Right atrium auricular region (tissue), 2 donors: Measurements from ENCODE around the gene PSORS1C2. TPM values are rescaled to one million over a fixed set of nuclear protein-coding genes. Genes with fewer than 3 reads are reported as not detected.

ENCODE experiments used
- DNase-seq: peaks from one replicate; pipeline ENCODE4 v3.0.0-alpha.2; 2019; ENCODE audit warnings: low spot score
- H3K27ac ChIP-seq, 2 donors: fragments of 200-600 bp; sonication (generic); 1 replicate in 1 of 2; 2 replicates in 1 of 2; pipeline ENCODE4 v1.5.1; 2016 to 2019
- H3K27me3 ChIP-seq, 2 donors: fragments of 200-600 bp; sonication (generic); one replicate each; pipeline versions ENCODE4 v1.5.1 to v1.6.0; 2017 to 2019
- H3K36me3 ChIP-seq: fragments of 200-600 bp; sonication (generic); one replicate; pipeline ENCODE4 v1.5.1; 2016
- H3K4me1 ChIP-seq, 2 donors: fragments of 200-600 bp; sonication (generic); one replicate each; pipeline versions ENCODE4 v1.5.1 to v1.6.0; 2017 to 2019
- H3K4me3 ChIP-seq, 2 donors: fragments of 200-600 bp; sonication (generic); 1 replicate in 1 of 2; 2 replicates in 1 of 2; pipeline ENCODE4 v1.5.1; 2017 to 2019; ENCODE audit warnings: mild to moderate bottlenecking in 1 of 2, moderate library complexity in 1 of 2
- H3K9me3 ChIP-seq, 2 donors: fragments of 200-600 bp; sonication (generic); one replicate each; pipeline ENCODE4 v1.5.1; 2019
- CTCF ChIP-seq, 2 donors: fragments of 200-600 bp; sonication (generic); IDR thresholded peaks; one replicate each; pipeline ENCODE4 v1.5.1; 2019; ENCODE audit warnings: antibody characterized with exemption in 2 of 2
- total RNA-seq, 2 donors: library from RNA; depleted of rRNA; stranded (reverse); fragments of >200 nt; gene quantifications; one replicate each; pipeline ENCODE4 v1.1.0, GENCODE V29; 2016

Gene PSORS1C2
- total RNA-seq, 2 donors from 2014 or later, result not detected

GRCh38 chr6:31139599-31139998 is 733 bp upstream of the PSORS1C2 start:
- Histone ChIP-seq H3K9me3 (no peaks in the 10 kb centered on the region), H3K4me1 (peaks cover 0 to 27% of the 10 kb centered on the region in 2 donors), H3K36me3 (peaks cover 3% of the 10 kb centered on the region), H3K27ac (no peak overlapping the region), H3K4me3 (no peak overlapping the region), H3K27me3 (no peaks in the 10 kb centered on the region)
- no peak for DNase-seq
- no peak for TF ChIP-seq CTCF (IDR thresholded peaks at IDR 0.05)

DNA sequence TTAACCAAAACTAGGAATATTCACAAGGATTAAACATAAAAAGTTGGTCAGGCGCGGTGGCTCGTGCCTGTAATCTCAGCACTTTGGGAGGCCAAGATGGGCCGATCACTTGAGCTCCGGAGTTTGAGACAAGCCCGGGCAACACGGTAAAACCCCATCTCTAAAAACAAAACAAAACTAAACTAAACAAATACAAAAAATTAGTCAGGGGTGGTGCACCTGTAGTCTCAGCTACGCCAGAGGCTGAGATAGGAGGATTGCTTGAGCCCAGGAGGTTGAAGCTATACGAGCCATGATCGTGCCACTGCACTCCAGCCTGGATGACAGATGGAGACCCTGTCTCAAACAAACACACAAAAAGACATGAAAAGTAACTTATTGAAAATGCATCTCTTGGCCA is 3.2 kb downstream of the PSORS1C2 start:
- Histone ChIP-seq H3K27ac (no peak overlapping the region), H3K36me3 (no peaks in the 10 kb centered on the region), H3K4me1 (peaks cover 0 to 14% of the 10 kb centered on the region in 2 donors), H3K9me3 (no peaks in the 10 kb centered on the region), H3K4me3 (no peak overlapping the region), H3K27me3 (no peaks in the 10 kb centered on the region)
- no peak for DNase-seq
- TF ChIP-seq CTCF (IDR thresholded peaks at IDR 0.05), result no peak

DNA sequence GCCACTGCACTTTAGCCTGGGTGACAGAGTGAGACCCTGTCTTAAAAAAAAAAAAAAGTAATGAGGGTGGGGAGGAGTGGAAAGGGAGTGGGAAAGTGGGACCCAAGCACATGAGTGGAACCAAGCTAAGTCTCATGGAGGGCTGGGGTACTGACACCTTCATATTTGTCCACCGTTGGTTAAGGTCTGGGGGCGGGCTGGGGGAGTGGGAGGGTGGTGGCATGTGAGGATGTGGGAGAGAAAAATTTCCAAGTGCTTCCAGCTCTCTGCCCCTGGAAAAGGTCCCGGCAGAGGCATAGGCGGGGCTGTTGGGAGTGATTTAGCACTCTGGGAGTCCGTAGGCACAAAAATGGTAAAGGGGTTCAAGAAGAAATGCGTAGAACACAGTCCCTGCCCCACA is 6.1 kb downstream of the PSORS1C2 start:
- H3K9me3 ChIP-seq, result no peaks in the 10 kb centered on the region
- no peaks in the 10 kb centered on the region for H3K27me3 ChIP-seq
- no peak for TF ChIP-seq CTCF (IDR thresholded peaks at IDR 0.05)
- peaks cover 0 to 7% of the 10 kb centered on the region in 2 donors for H3K4me1 ChIP-seq
- no peak overlapping the region for H3K4me3 ChIP-seq
- DNase-seq, result no peak
- no peaks in the 10 kb centered on the region for H3K36me3 ChIP-seq
- no peak overlapping the region for H3K27ac ChIP-seq

DNA sequence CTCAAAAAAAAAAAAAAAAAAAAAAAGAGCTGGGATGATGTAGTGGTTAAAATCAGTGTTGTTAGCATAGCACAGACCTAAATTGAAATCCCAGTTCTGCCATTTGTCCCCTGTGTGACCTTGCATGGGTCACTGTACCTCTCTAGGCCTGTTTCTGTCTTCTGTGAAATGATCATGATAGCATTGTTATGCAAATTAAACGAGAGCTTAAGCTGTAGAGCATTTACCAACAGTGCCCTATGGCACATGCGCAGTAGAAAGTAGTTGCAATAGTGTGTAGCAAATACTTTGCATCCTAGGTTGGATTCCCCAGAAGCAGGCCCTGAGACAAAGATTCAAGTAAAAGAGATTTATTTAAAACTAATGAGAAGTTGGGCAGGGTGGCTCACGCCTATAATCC is 7.3 kb downstream of the PSORS1C2 start:
- TF ChIP-seq CTCF (IDR thresholded peaks at IDR 0.05), result no peak
- Histone ChIP-seq H3K27me3 (no peaks in the 10 kb centered on the region), H3K4me1 (peaks cover 0 to 4% of the 10 kb centered on the region in 2 donors), H3K9me3 (no peaks in the 10 kb centered on the region), H3K27ac (no peak overlapping the region), H3K4me3 (no peak overlapping the region), H3K36me3 (no peaks in the 10 kb centered on the region)
- no peak for DNase-seq

DNA sequence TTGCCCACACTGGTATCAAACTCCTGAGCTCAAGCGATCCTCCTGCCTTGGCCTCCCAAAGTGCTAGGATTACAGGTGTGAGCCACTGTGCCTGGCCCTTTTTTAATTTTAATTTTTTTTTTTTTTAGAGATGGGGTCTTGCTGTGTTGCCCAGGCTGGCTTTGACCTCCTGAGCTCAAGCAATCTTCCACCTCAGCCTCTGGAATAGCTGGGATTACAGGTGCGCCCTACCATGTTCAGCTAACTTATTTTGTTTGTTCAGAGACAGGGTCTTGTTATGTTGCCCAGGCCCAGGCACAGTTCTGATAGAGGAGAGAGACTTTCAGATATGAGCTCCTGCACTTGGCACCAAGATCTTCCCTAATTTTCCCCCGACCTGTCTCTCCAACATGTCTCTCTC is 8.1 kb downstream of the PSORS1C2 start:
- Histone ChIP-seq H3K36me3 (no peaks in the 10 kb centered on the region), H3K4me3 (no peak overlapping the region), H3K27ac (no peak overlapping the region), H3K27me3 (no peaks in the 10 kb centered on the region), H3K9me3 (no peaks in the 10 kb centered on the region), H3K4me1 (peaks cover 0 to 13% of the 10 kb centered on the region in 2 donors)
- TF ChIP-seq CTCF (IDR thresholded peaks at IDR 0.05), result no peak
- no peak for DNase-seq

GRCh38 chr6:31129130-31129529 is 9.7 kb downstream of the PSORS1C2 start:
- no peaks in the 10 kb centered on the region for H3K9me3 ChIP-seq
- no peak for DNase-seq
- no peak for TF ChIP-seq CTCF (IDR thresholded peaks at IDR 0.05)

More at GRCh38 chr6:31129130-31129529, 9.7 kb downstream of the PSORS1C2 start:
- Histone ChIP-seq H3K4me3 (no peak overlapping the region), H3K27me3 (no peaks in the 10 kb centered on the region), H3K4me1 (peaks cover 0 to 23% of the 10 kb centered on the region in 2 donors), H3K27ac (no peak overlapping the region), H3K36me3 (no peaks in the 10 kb centered on the region)
